A549 (cell line): ENCODE measurements around the gene NUTF2. TPM values are rescaled to one million over a fixed set of nuclear protein-coding genes. Genes with fewer than 3 reads are reported as not detected.
A peak's percentile ranks its signal among the peaks of the same experiment; 100 is the strongest.

Experiments used
- ATAC-seq, 2 experiments: fragments of 200-7000 bp in 1 of 2; fragments of >200 bp in 1 of 2; cut with Nextera tagmentation in 1 of 2; cut with Tn5 transposase in 1 of 2; 3 replicates each; pipeline versions ENCODE4 v1.8.0 to v1.9.1; 2018 to 2020; ENCODE audit warnings: mild to moderate bottlenecking in 1 of 2, moderate library complexity in 1 of 2
- CTCF ChIA-PET: fragments of 300-600 bp; sonication (Branson Sonifier 250); formaldehyde crosslinking; extraction: SDS; loops from one replicate; lab custom pipeline; 2021; ENCODE audit warnings: antibody characterized with exemption, inconsistent platforms; lab: Yijun Ruan, JAX
- POLR2A ChIA-PET: fragments of 350-600 bp; formaldehyde crosslinking; extraction: SDS; loops from one replicate; lab custom pipeline; 2021; ENCODE audit warnings: antibody characterized with exemption, inconsistent platforms; lab: Yijun Ruan, JAX
- DNase-seq, 2 experiments: peaks; one replicate each; pipeline versions ENCODE4 v3.0.0 to v3.0.0-alpha.2; 2011 to 2016; ENCODE audit warnings: low read depth in 1 of 2, low spot score in 1 of 2
- FAIRE-seq: peaks from 2 replicates; lab custom pipeline; 2011; peaks lifted over from hg19 to GRCh38; lab: Jason Lieb, UNC
- H3K27ac ChIP-seq, 2 experiments: fragments of >200 bp; sonication (Bioruptor Twin); formaldehyde crosslinking; 3 replicates each; pipeline ENCODE4 v1.5.1; 2016 to 2017
- H3K4me1 ChIP-seq: fragments of >200 bp; sonication (Bioruptor Twin); formaldehyde crosslinking; 3 replicates; pipeline ENCODE4 v1.6.1; 2016
- H3K4me2 ChIP-seq: fragments of >200 bp; sonication (Bioruptor Twin); formaldehyde crosslinking; 3 replicates; pipeline ENCODE4 v1.6.1; 2016
- H3K4me3 ChIP-seq: fragments of >200 bp; sonication (Bioruptor Twin); formaldehyde crosslinking; 3 replicates; pipeline ENCODE4 v1.5.1; 2016
- H3K9me3 ChIP-seq: fragments of >200 bp; sonication (Bioruptor Twin); formaldehyde crosslinking; 3 replicates; pipeline ENCODE4 v1.6.1; 2016
- BHLHE40 ChIP-seq: IDR thresholded peaks from 2 replicates; pipeline ENCODE4 v1.6.1; 2012; ENCODE audit warnings: low read depth, low read length, inconsistent platforms
- CBX8 ChIP-seq: fragments of 200-600 bp; sonication (generic); IDR thresholded peaks from 2 replicates; pipeline ENCODE4 v1.6.1; 2016
- E2F6 ChIP-seq: IDR thresholded peaks from 2 replicates; pipeline ENCODE4 v1.6.1; 2012; ENCODE audit warnings: low read depth, borderline replicate concordance
- EHF ChIP-seq: fragments of 250-450 bp; sonication (Bioruptor Pico); IDR thresholded peaks from 2 replicates; pipeline ENCODE4 v1.5.0; 2020; ENCODE audit warnings: mild to moderate bottlenecking
- EHMT2 ChIP-seq: fragments of 200-600 bp; sonication (generic); IDR thresholded peaks from 2 replicates; pipeline ENCODE4 v1.6.1; 2016; ENCODE audit warnings: antibody characterized with exemption, low read depth, mild to moderate bottlenecking, moderate library complexity
- FOSB ChIP-seq: fragments of 250-450 bp; sonication (Bioruptor Pico); IDR thresholded peaks from 2 replicates; pipeline ENCODE4 v1.5.0; 2020; ENCODE audit warnings: mild to moderate bottlenecking, moderate library complexity
- FOSL2 ChIP-seq, 2 experiments: fragments of 450-650 bp in 1 of 2; fragments of >200 bp in 1 of 2; sonication (Bioruptor Twin) in 1 of 2; formaldehyde crosslinking; IDR thresholded peaks; 2 replicates each; pipeline versions ENCODE4 v1.5.0 to v1.6.1; 2016 to 2020; ENCODE audit warnings: mild to moderate bottlenecking in 1 of 2, moderate library complexity in 1 of 2
- GATA3 ChIP-seq: IDR thresholded peaks from 2 replicates; pipeline ENCODE4 v1.6.1; 2012; ENCODE audit warnings: borderline replicate concordance
- HDAC2 ChIP-seq: fragments of 200-600 bp; sonication (generic); IDR thresholded peaks from 2 replicates; pipeline ENCODE4 v1.6.1; 2016
- HEYL ChIP-seq: fragments of 250-450 bp; sonication (Bioruptor Pico); IDR thresholded peaks from 2 replicates; pipeline ENCODE4 v1.8.0; 2021; ENCODE audit warnings: mild to moderate bottlenecking, moderate library complexity
- HMGXB4 ChIP-seq: fragments of 250-450 bp; sonication (Bioruptor Pico); IDR thresholded peaks from 2 replicates; pipeline ENCODE4 v1.5.0; 2021; ENCODE audit warnings: mild to moderate bottlenecking, moderate library complexity, borderline replicate concordance
- HOXA7 ChIP-seq: fragments of 250-450 bp; sonication (Bioruptor Pico); IDR thresholded peaks from 2 replicates; pipeline ENCODE4 v1.5.0; 2020; ENCODE audit warnings: mild to moderate bottlenecking, moderate library complexity
- HOXB5 ChIP-seq: fragments of 250-450 bp; sonication (Bioruptor Pico); IDR thresholded peaks from 2 replicates; pipeline ENCODE4 v1.5.0; 2020; ENCODE audit warnings: mild to moderate bottlenecking, moderate library complexity
- JUN ChIP-seq, 2 experiments: fragments of >200 bp; sonication (Bioruptor Twin); formaldehyde crosslinking; IDR thresholded peaks; 2 replicates in 1 of 2; 3 replicates in 1 of 2; pipeline ENCODE4 v1.6.1; 2016 to 2017
- JUNB ChIP-seq: fragments of >200 bp; sonication (Bioruptor Twin); formaldehyde crosslinking; IDR thresholded peaks from 2 replicates; pipeline ENCODE4 v1.6.1; 2016
- MAFK ChIP-seq: fragments of 450-650 bp; IDR thresholded peaks from 2 replicates; pipeline ENCODE4 v1.6.1; 2014; ENCODE audit not compliant: partially characterized antibody
- MAX ChIP-seq: IDR thresholded peaks from 2 replicates; pipeline ENCODE4 v1.6.1; 2012
- MAZ ChIP-seq: fragments of 150-350 bp; IDR thresholded peaks from 2 replicates; pipeline ENCODE4 v1.6.1; 2014; ENCODE audit warnings: antibody characterized with exemption, low read depth, low read length, borderline replicate concordance
- NPAS2 ChIP-seq: fragments of 250-450 bp; sonication (Bioruptor Pico); IDR thresholded peaks from 2 replicates; pipeline ENCODE4 v1.8.0; 2022; ENCODE audit warnings: mild to moderate bottlenecking, moderate library complexity, borderline replicate concordance
- NR3C1 ChIP-seq: fragments of >200 bp; sonication (Bioruptor Twin); formaldehyde crosslinking; IDR thresholded peaks from 3 replicates; pipeline ENCODE4 v1.6.1; 2017
- PHF8 ChIP-seq: fragments of 200-600 bp; sonication (generic); IDR thresholded peaks from 2 replicates; pipeline ENCODE4 v1.6.1; 2016; ENCODE audit warnings: low read depth, mild to moderate bottlenecking, antibody characterized with exemption, moderate library complexity, borderline replicate concordance
- POLR2A ChIP-seq: IDR thresholded peaks from 2 replicates; pipeline ENCODE4 v1.6.1; 2012; ENCODE audit warnings: mild to moderate bottlenecking, low read length
- RAD21 ChIP-seq, 2 experiments: fragments of >200 bp in 1 of 2; sonication (Bioruptor Twin) in 1 of 2; formaldehyde crosslinking in 1 of 2; IDR thresholded peaks in 1 of 2; conservative IDR thresholded peaks in 1 of 2; 2 replicates in 1 of 2; 3 replicates in 1 of 2; pipeline ENCODE4 v1.6.1; 2012 to 2018; ENCODE audit warnings: inconsistent platforms in 1 of 2
- RFX5 ChIP-seq: fragments of 450-650 bp; IDR thresholded peaks from 2 replicates; pipeline ENCODE4 v1.7.1; 2014; ENCODE audit warnings: antibody characterized with exemption, mild to moderate bottlenecking, moderate library complexity
- TP53 ChIP-seq: fragments of 250-450 bp; sonication (Bioruptor Pico); IDR thresholded peaks from 2 replicates; pipeline ENCODE4 v1.5.0; 2021; ENCODE audit warnings: mild to moderate bottlenecking, moderate library complexity
- USF2 ChIP-seq: fragments of 450-650 bp; IDR thresholded peaks from 2 replicates; pipeline ENCODE4 v1.6.1; 2014; ENCODE audit warnings: antibody characterized with exemption
- ZNF302 ChIP-seq: fragments of 250-450 bp; sonication (Bioruptor Pico); IDR thresholded peaks from 2 replicates; pipeline ENCODE4 v1.9.0; 2021; ENCODE audit warnings: inconsistent platforms, mild to moderate bottlenecking, moderate library complexity
- WGBS: methylation state at CpG from one replicate; pipeline ENCODE4 v1.1.6; 2017; ENCODE audit errors: missing lambda C conversion rate; 5-methylcytosine and 5-hydroxymethylcytosine counted together
- polyA plus RNA-seq, 4 experiments: library from polyadenylated mRNA; depleted of rRNA in 3 of 4; stranded (reverse); fragments of >200 nt; fragmentation: RNase III in 1 of 4; extraction: RNeasy Plus Mini Kit Qiagen cat#74134 plus additional on column Dnase treatment in 1 of 4; gene quantifications; 2 replicates in 3 of 4; 3 replicates in 1 of 4; pipeline ENCODE4 v1.2.3, GENCODE V29; 2011 to 2017

NUTF2 gene
- polyA plus RNA-seq, 2 of the 4 experiments (the other 2 are of a cell fraction) = 168 to 287 TPM

DNA sequence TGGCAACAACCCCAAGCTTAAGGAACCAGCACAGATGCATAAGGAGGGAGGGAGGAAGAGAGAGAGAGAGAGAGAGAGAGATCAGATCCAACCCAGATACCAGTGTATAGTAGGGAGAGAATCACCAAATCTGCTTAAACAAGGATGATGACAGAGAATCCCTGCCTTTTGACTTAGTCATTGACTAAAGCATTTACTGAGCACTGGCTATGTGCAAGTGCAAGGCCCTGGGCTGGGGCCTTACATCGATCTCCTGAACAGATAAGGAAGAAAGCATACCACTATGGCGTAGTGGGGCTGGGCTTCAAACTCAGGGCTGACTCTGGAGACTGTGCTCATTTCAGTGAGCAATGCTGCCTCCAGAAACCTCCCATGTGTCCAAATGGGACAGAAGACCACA is 24.2 kb upstream of the NUTF2 start:
- H3K4me3 ChIP-seq = no peak overlapping the region
- H3K9me3 ChIP-seq = no peaks in the 10 kb centered on the region
- WGBS = 46% methylated on average over 2 of the region's 2 CpGs
- DNase-seq (no peak), FAIRE-seq (no peak), ATAC-seq (peak; percentile 16 to 25; a peak in 4 of 6 replicates)
- H3K4me1 ChIP-seq = no peaks in the 10 kb centered on the region
- no peak for TF ChIP-seq USF2
- no peak for TF ChIP-seq NPAS2
- TF ChIP-seq ZNF302 = no peak
- no peak for TF ChIP-seq MAFK
- no peak for TF ChIP-seq TP53 (CRISPR knock-in tag)
- TF ChIP-seq GATA3 = no peak
- no peak for TF ChIP-seq BHLHE40
- no peak for TF ChIP-seq EHF (CRISPR knock-in tag)
- TF ChIP-seq RAD21 (conservative IDR thresholded peaks at IDR 0.05 in 1 of 2, IDR thresholded peaks at IDR 0.05 in 1 of 2) = no peak
- TF ChIP-seq HEYL = no peak
- TF ChIP-seq JUN (IDR thresholded peaks at IDR 0.05) = no peak
- no peak for TF ChIP-seq NR3C1
- TF ChIP-seq FOSB = no peak
- no peak for TF ChIP-seq EHMT2
- TF ChIP-seq HOXA7 (CRISPR knock-in tag) = no peak
- TF ChIP-seq HOXB5 (CRISPR knock-in tag) = no peak
- no peak for TF ChIP-seq JUNB
- no peak for TF ChIP-seq HMGXB4
- no peak for TF ChIP-seq MAX
- no peak for TF ChIP-seq E2F6
- H3K27ac ChIP-seq = no peak overlapping the region
- ChIA-PET CTCF (interaction anchor here (1.3 to 2.5 kb wide), 2 partner anchors 61 to 302 kb away, joined by 3 to 9 read pairs; no protein-coding TSS in a partner anchor), POLR2A (no interaction called here)
- no peak overlapping the region for H3K4me2 ChIP-seq

GRCh38 chr16:67825119-67825518 is 21.6 kb upstream of the NUTF2 start:
- Histone ChIP-seq H3K9me3 (no peaks in the 10 kb centered on the region), H3K27ac (no peak overlapping the region), H3K4me1 (no peaks in the 10 kb centered on the region), H3K4me2 (no peak overlapping the region), H3K4me3 (no peak overlapping the region)
- FAIRE-seq (no peak), ATAC-seq (no peak), DNase-seq (no peak)
- CTCF ChIA-PET = interaction anchor here (0.9 to 15.0 kb wide), 2 partner anchors 8 to 103 kb away, joined by 3 to 187 read pairs; no protein-coding TSS in a partner anchor
- TF ChIP-seq HDAC2 (no peak), MAX (no peak), NPAS2 (no peak), PHF8 (no peak), JUNB (no peak), MAZ (no peak), FOSL2 (IDR thresholded peaks at IDR 0.05) (no peak), FOSL2 (CRISPR knock-in tag; IDR thresholded peaks at IDR 0.05) (no peak), CBX8 (no peak), ZNF302 (no peak), POLR2A (no peak), RFX5 (no peak)
- WGBS = 87% methylated on average over 8 of the region's 8 CpGs
- POLR2A ChIA-PET = no interaction called here
